K562 (cell line): ENCODE results near the gene RBFOX1. TPM values are rescaled to one million over a fixed set of nuclear protein-coding genes. Genes with fewer than 3 reads are reported as not detected.

Source experiments
- ATAC-seq: fragments of 200-7000 bp; cut with Tn5 transposase; 3 replicates; pipeline ENCODE4 v1.9.1; 2020; ENCODE audit warnings: moderate library complexity
- BruUV-seq: library from RNA; stranded (reverse); fragments of 400-500 nt; replicated peaks from 2 replicates; lab custom pipeline; 2021; lab: Mats Ljungman, UMichigan
- CTCF ChIA-PET: fragments of 300-600 bp; formaldehyde crosslinking; extraction: SDS; loops from one replicate; lab custom pipeline; 2021; ENCODE audit warnings: low intra/inter-chr PET ratio; lab: Yijun Ruan, JAX
- POLR2A ChIA-PET: fragments of 300-600, 350-650 bp; sonication (Branson Sonifier 250); formaldehyde crosslinking; extraction: SDS; loops from one replicate; lab custom pipeline; 2021; ENCODE audit warnings: antibody characterized with exemption, inconsistent platforms; lab: Yijun Ruan, JAX
- DNase-seq, 4 experiments: peaks; one replicate each; pipeline versions ENCODE4 v3.0.0 to v3.0.0-alpha.2; 2011 to 2018; ENCODE audit warnings: low spot score in 3 of 4, mixed read lengths in 3 of 4; ENCODE audit errors: extremely low read depth in 1 of 4
- FAIRE-seq: peaks from 2 replicates; lab custom pipeline; 2011; peaks lifted over from hg19 to GRCh38; lab: Jason Lieb, UNC
- H2AFZ ChIP-seq: 2 replicates; pipeline ENCODE4 v1.6.0; 2011; ENCODE audit warnings: low read depth, low read length, control low read depth, inconsistent platforms
- H3K27ac ChIP-seq: fragments of 200-600 bp; 3 replicates; pipeline ENCODE4 v1.8.0; 2011; ENCODE audit warnings: low read depth, mild to moderate bottlenecking, control low read depth, inconsistent platforms, low read length, moderate library complexity, mixed read lengths; ENCODE audit errors: extremely low read depth
- H3K27me3 ChIP-seq, 2 experiments: fragments of 300-600 bp in 1 of 2; 2 replicates in 1 of 2; 3 replicates in 1 of 2; pipeline versions ENCODE4 v1.6.0 to v1.8.0; 2011; ENCODE audit warnings: inconsistent platforms in 2 of 2, low read length in 2 of 2, mild to moderate bottlenecking in 1 of 2, mixed read lengths in 1 of 2, moderate library complexity in 1 of 2; ENCODE audit not compliant: control insufficient read depth in 2 of 2, insufficient read depth in 2 of 2
- H3K36me3 ChIP-seq: fragments of 300-600 bp; 3 replicates; pipeline ENCODE4 v1.8.0; 2011; ENCODE audit warnings: mild to moderate bottlenecking, low read length, inconsistent platforms; ENCODE audit not compliant: control insufficient read depth, insufficient read depth
- H3K4me1 ChIP-seq, 2 experiments: fragments of 200-600 bp in 1 of 2; replicated peaks in 1 of 2; 2 replicates in 1 of 2; 3 replicates in 1 of 2; pipeline versions ENCODE4 v1.5.1 to v1.8.0; 2011; ENCODE audit warnings: inconsistent platforms in 2 of 2, low read length in 2 of 2, mild to moderate bottlenecking in 1 of 2, mixed read lengths in 1 of 2, moderate library complexity in 1 of 2; ENCODE audit not compliant: control insufficient read depth in 2 of 2, insufficient read depth in 2 of 2
- H3K4me2 ChIP-seq: 2 replicates; pipeline ENCODE4 v1.6.1; 2011; ENCODE audit warnings: low read length, control low read depth, inconsistent platforms, mixed read lengths; ENCODE audit not compliant: insufficient read depth
- H3K4me3 ChIP-seq: fragments of 200-600 bp; sonication (generic), shearing (Covaris generic); 2 replicates; pipeline ENCODE4 v1.5.1; 2016; ENCODE audit warnings: control low read depth, inconsistent platforms
- H3K79me2 ChIP-seq: fragments of 200-600 bp; 3 replicates; pipeline ENCODE4 v1.8.0; 2011; ENCODE audit warnings: low read length, inconsistent platforms; ENCODE audit not compliant: control insufficient read depth, insufficient read depth
- H3K9ac ChIP-seq, 2 experiments: 2 replicates each; pipeline versions ENCODE4 v1.6.0 to v1.6.1; 2011; ENCODE audit warnings: low read depth in 2 of 2, low read length in 2 of 2, control low read depth in 1 of 2, inconsistent platforms in 1 of 2, mild to moderate bottlenecking in 1 of 2, mixed read lengths in 1 of 2; ENCODE audit not compliant: insufficient read depth in 1 of 2
- H3K9me1 ChIP-seq: one replicate; pipeline ENCODE4 v1.6.0; 2011; ENCODE audit warnings: inconsistent platforms, mild to moderate bottlenecking, low read length, moderate library complexity; ENCODE audit not compliant: control insufficient read depth, insufficient read depth
- H3K9me3 ChIP-seq: replicated peaks from 2 replicates; pipeline ENCODE4 v1.5.1; 2011; ENCODE audit warnings: low read depth, low read length, inconsistent platforms; ENCODE audit not compliant: control insufficient read depth, insufficient read depth
- H4K20me1 ChIP-seq: replicated peaks from 2 replicates; pipeline ENCODE4 v1.6.1; 2011; ENCODE audit warnings: low read length, inconsistent platforms, mixed read lengths; ENCODE audit not compliant: control insufficient read depth, insufficient read depth
- HOXB6 ChIP-seq: fragments of 250-450 bp; sonication (Bioruptor Pico); IDR thresholded peaks from 2 replicates; pipeline ENCODE4 v1.5.1; 2022; ENCODE audit warnings: mild to moderate bottlenecking, borderline replicate concordance
- MCM3 ChIP-seq: fragments of 450-650 bp; IDR thresholded peaks from 2 replicates; pipeline ENCODE4 v1.6.1; 2016
- NFYB ChIP-seq: IDR thresholded peaks from 2 replicates; pipeline ENCODE4 v1.6.1; 2011; ENCODE audit warnings: mild to moderate bottlenecking, moderate library complexity; ENCODE audit not compliant: insufficient read length; ENCODE audit errors: extremely low read depth
- PML ChIP-seq: IDR thresholded peaks from 2 replicates; pipeline ENCODE4 v1.6.1; 2012; ENCODE audit warnings: low read length, inconsistent platforms
- TAF7 ChIP-seq: fragments of 450-650 bp; IDR thresholded peaks from 2 replicates; pipeline ENCODE4 v1.6.1; 2016; ENCODE audit warnings: missing genetic modification characterization, missing compliant biosample characterization
- ZNF445 ChIP-seq: fragments of 250-450 bp; sonication (Bioruptor Pico); IDR thresholded peaks from 2 replicates; pipeline ENCODE4 v1.4.0; 2020; ENCODE audit warnings: low read depth, mild to moderate bottlenecking, moderate library complexity
- ZNF707 ChIP-seq: fragments of 250-450 bp; sonication (Bioruptor Pico); conservative IDR thresholded peaks from 2 replicates; pipeline ENCODE4 v1.8.0; 2022; ENCODE audit warnings: inconsistent platforms, mild to moderate bottlenecking, moderate library complexity
- WGBS: fragments of 100-300 bp; shearing (Covaris generic); methylation state at CpG from one replicate; pipeline ENCODE4 v1.1.6; 2016; ENCODE audit warnings: low coverage, mixed read lengths; ENCODE audit not compliant: insufficient coverage; ENCODE audit errors: missing lambda C conversion rate; 5-methylcytosine and 5-hydroxymethylcytosine counted together
- in situ Hi-C: fragments of 300-500 bp; cut with MboI; formaldehyde crosslinking; loops from 4 replicates; pipeline ENCODE4 v1.15.0; 2018; ENCODE audit warnings: inconsistent platforms, mixed read lengths
- intact Hi-C: fragments of 100-400 bp; cut with micrococcal nuclease; formaldehyde crosslinking; loops from 2 replicates; pipeline ENCODE4 v1.14.2; 2022
- polyA plus RNA-seq, 8 experiments: library from polyadenylated mRNA; depleted of rRNA in 4 of 8; stranded (reverse) in 5 of 8; unstranded in 3 of 8; fragments of >200 nt; fragmentation: Nextera tagmentation in 2 of 8; fragmentation: Illumina TruSeq in 1 of 8; extraction: Ambion mirVana in 2 of 8; extraction: Trizol in 1 of 8; gene quantifications; 2 replicates each; pipeline versions ENCODE4 v1.2.1 to v1.2.3, GENCODE V29; 2011 to 2014; ENCODE audit warnings: inconsistent platforms in 1 of 8, missing spikeins in 1 of 8
- total RNA-seq, 7 experiments: library from RNA; depleted of rRNA in 6 of 7; stranded (reverse); fragments of >200 nt in 6 of 7; fragmentation: Illumina TruSeq in 2 of 7; extraction: Trizol in 2 of 7; gene quantifications; 2 replicates each; pipeline versions ENCODE4 v1.2.1 to v1.2.3, GENCODE V29; 2011 to 2021; ENCODE audit warnings: low replicate concordance in 1 of 7
- TF ChIP-seq, protein P1 (sequence below): sonication (generic); IDR thresholded peaks from 2 replicates; pipeline ENCODE4 v1.6.1; 2016
- TF ChIP-seq, protein P2 (sequence below): fragments of 250-450 bp; sonication (Bioruptor Pico); IDR thresholded peaks from 2 replicates; pipeline ENCODE4 v1.8.0; 2022; ENCODE audit warnings: inconsistent platforms, mild to moderate bottlenecking, moderate library complexity, borderline replicate concordance

The RBFOX1 gene
- total and polyA plus RNA-seq, 9 of the 15 experiments (the other 6 are each of a cell fraction or from before 2014, with no cell fraction given): 0.03 TPM; not detected in 8

GRCh38 chr16:7382521-7382920, 49.9 kb downstream of the RBFOX1 start:
- TF ChIP-seq HOXB6 (CRISPR knock-in tag) (no peak), NFYB (no peak), TAF7 (no peak), ZNF707 (CRISPR knock-in tag) (no peak), ZNF445 (CRISPR knock-in tag) (no peak), PML (no peak), MCM3 (no peak)
- TF ChIP-seq, protein P1, sequence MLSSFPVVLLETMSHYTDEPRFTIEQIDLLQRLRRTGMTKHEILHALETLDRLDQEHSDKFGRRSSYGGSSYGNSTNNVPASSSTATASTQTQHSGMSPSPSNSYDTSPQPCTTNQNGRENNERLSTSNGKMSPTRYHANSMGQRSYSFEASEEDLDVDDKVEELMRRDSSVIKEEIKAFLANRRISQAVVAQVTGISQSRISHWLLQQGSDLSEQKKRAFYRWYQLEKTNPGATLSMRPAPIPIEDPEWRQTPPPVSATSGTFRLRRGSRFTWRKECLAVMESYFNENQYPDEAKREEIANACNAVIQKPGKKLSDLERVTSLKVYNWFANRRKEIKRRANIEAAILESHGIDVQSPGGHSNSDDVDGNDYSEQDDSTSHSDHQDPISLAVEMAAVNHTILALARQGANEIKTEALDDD: no peak
- TF ChIP-seq, protein P2, sequence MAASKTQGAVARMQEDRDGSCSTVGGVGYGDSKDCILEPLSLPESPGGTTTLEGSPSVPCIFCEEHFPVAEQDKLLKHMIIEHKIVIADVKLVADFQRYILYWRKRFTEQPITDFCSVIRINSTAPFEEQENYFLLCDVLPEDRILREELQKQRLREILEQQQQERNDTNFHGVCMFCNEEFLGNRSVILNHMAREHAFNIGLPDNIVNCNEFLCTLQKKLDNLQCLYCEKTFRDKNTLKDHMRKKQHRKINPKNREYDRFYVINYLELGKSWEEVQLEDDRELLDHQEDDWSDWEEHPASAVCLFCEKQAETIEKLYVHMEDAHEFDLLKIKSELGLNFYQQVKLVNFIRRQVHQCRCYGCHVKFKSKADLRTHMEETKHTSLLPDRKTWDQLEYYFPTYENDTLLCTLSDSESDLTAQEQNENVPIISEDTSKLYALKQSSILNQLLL (CRISPR knock-in tag): no peak
- H4K20me1 ChIP-seq: no peaks in the 10 kb centered on the region
- in situ Hi-C loops (no loop called here), intact Hi-C loops (no loop called here)
- no peak overlapping the region for H3K9ac ChIP-seq
- WGBS: 2% methylated on average over 6 of the region's 6 CpGs
- no peak overlapping the region for H2AFZ ChIP-seq
- ChIA-PET CTCF (no interaction called here), POLR2A (interaction anchor here (0.7 kb wide), 1 partner anchor 786 kb away, joined by 3 read pairs; no protein-coding TSS in a partner anchor)
- FAIRE-seq: no peak
- no peak for ATAC-seq
- BruUV-seq: no TSS peak
- H3K4me1 ChIP-seq: no peaks in the 10 kb centered on the region
- H3K9me1 ChIP-seq: no peaks in the 10 kb centered on the region
- no peaks in the 10 kb centered on the region for H3K36me3 ChIP-seq
- H3K4me3 ChIP-seq: no peak overlapping the region
- no peak for DNase-seq
- H3K27me3 ChIP-seq: no peaks in the 10 kb centered on the region
- H3K27ac ChIP-seq: no peak overlapping the region
- no peaks in the 10 kb centered on the region for H3K79me2 ChIP-seq
- no peaks in the 10 kb centered on the region for H3K9me3 ChIP-seq
- no peak overlapping the region for H3K4me2 ChIP-seq
